GM19023 (cell line): Measurements from ENCODE around the gene ADAD2.

Experiments used
- ATAC-seq: cut with Tn5 transposase; IDR thresholded peaks from one replicate; pipeline ENCODE4 v1.9.1; 2021; ENCODE audit warnings: mild to moderate bottlenecking, moderate library complexity; ENCODE audit not compliant: unreplicated experiment

Gene ADAD2

DNA sequence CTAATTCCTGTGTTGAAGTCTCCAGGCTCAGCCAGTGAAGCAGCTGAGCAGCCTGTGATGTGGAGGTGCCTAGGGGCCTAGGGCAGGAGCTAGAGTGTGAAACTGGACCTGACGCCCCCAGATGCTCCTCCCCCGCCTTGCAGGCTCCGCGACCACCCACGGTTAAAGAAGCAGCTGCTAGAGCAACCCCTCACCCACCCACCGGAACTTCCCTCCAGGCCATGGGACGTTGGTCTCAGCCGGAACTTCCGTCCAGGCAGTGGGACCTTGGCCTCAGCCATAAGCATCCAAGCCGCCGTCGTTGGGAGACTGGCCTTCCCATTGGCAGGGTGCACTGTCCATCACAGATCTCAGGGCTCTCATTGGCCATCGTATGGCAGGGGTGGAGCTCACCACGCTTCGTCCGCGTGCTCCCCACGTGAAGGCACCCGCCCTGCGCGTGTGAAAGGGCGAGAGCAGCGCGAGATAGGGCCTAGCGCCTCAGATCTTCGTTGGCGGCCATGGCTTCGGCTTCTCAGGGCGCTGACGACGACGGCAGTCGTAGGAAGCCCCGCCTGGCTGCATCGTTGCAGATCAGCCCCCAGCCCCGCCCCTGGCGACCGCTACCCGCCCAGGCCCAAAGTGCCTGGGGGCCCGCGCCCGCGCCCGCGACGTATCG, at the start of gene ADAD2:
TSS of gene ADAD2 (plus strand) at position 427 of the 658 bp plus-strand sequence. CDS start at position 501, 74 bp downstream.
- no peak for ATAC-seq

DNA sequence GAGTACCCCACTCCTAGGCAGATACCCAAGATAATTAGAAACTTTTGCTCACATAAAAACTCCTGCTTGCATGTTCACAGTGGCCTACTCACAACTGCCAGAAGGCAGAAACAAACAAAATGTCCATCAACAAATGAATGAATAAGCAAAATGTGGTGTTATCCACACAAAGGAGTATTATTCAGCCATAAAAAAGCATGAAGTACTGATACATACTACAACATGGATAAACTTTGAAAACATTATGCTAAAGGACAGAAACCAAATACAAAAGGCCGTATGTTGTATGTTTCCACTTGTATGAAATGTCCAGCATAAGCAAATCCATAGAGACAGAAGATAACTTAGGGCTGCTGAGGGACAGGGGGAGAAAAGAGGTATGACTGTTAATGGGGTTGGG, 47.9 kb upstream of the ADAD2 start:
- ATAC-seq = no peak

DNA sequence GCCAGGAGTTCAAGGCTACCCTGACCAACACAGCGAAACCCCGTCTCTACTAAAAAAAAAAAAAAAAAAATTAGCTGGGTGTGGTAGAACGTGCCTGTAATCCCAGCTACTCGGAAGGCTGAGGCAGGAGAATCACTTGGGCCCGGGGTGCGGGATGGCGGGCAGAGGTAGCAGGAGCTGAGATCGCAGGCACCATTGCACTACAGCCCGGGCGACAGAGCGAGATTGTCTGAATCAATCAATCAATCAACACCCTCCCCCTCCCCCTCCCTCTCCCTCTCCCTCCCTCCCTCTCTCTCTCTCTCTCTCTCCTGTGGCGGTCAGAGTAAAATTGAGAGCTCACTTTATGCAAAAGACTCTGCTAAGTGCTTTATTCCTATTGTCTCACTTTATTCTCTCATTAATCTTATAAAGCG, 47.2 kb upstream of the ADAD2 start:
- no peak for ATAC-seq

- peak; percentile 29 for ATAC-seq
Observed at GRCh38 chr16:84144209-84144858, 46.6 kb upstream of the ADAD2 start.

GRCh38 chr16:84144859-84145639, 45.9 kb upstream of the ADAD2 start, which contains the start of the genes DNAAF1 and HSDL1:
Gene DNAAF1, plus strand, starts transcription at chr16:84145308. Its CDS starts 133 bp downstream, at chr16:84145441.
Gene HSDL1, minus strand, starts transcription at chr16:84145177. Its CDS starts 13,856 bp downstream, at chr16:84131321.
- peak; percentile 83 for ATAC-seq

- ATAC-seq = no peak
Observed at GRCh38 chr16:84150926-84151325, 40.0 kb upstream of the ADAD2 start.

- ATAC-seq = no peak
Observed at GRCh38 chr16:84153660-84154214, 37.2 kb upstream of the ADAD2 start.

DNA sequence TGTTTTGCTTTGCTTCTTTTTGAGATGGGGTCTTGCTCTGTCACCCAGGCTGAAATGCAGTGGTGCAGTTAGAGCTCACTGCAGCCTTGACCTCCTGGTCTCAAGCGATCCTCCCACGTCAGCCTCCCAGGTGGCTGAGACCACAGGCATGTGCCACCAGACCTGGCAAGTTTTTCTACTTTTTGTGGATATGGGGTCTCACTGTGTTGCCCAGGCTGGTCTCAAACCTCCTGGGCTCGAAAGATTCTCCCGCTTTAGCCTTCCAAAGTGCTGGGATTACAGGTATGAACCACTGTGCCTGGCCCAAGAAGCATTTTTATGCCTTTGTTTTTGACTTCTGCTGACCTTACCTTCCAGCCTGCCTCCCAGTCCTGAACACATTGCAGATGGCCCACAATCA, 35.7 kb upstream of the ADAD2 start:
- ATAC-seq = no peak

- no peak for ATAC-seq
Observed at GRCh38 chr16:84155771-84156170, 35.2 kb upstream of the ADAD2 start.

DNA sequence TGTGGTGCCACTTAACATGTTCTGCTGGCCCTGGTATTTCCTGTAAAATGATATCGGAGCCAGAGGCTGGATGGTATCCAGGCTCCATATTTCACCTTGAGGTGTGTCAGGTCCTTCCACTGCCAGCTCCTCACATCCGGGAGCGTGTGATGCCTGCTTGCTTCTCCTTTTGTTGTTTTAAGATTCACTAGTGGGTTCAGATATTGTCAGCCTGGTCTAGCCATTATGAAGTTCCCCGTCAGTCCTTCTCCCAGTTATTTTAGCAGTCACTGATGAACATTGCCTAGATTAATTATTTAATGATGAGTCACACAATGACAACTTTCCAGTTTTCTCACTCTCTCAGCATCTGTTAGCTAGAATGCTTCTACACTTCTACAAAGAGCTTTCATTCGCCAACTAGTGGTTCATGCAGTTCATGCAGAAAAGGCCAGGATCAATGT, 34.6 kb upstream of the ADAD2 start:
- no peak for ATAC-seq

DNA sequence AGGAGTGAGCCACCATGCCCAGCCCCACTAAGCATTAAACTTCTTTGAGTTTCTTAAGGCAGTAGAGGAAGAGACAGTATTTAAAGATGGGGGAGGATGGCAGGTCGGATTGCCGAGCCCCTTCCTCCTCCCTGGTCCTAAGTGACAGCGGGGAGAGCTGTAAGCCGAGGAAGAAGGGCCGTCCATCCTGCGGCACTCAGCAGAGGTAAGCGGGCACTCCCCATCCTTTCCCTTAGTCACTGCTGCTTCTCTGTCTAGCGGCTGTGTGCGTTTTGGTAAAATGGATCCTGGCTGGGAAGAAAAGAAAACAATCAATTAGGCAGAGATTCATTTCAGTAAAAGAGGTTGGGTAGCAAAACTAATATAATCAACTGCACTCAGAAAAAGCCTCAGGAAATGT, 31.9 kb upstream of the ADAD2 start:
- no peak for ATAC-seq

- ATAC-seq = no peak
Observed at GRCh38 chr16:84159800-84160199, 31.2 kb upstream of the ADAD2 start.

GRCh38 chr16:84161037-84161436, 29.9 kb upstream of the ADAD2 start:
- ATAC-seq = no peak

- no peak for ATAC-seq
Observed at GRCh38 chr16:84161801-84162200, 29.2 kb upstream of the ADAD2 start.

DNA sequence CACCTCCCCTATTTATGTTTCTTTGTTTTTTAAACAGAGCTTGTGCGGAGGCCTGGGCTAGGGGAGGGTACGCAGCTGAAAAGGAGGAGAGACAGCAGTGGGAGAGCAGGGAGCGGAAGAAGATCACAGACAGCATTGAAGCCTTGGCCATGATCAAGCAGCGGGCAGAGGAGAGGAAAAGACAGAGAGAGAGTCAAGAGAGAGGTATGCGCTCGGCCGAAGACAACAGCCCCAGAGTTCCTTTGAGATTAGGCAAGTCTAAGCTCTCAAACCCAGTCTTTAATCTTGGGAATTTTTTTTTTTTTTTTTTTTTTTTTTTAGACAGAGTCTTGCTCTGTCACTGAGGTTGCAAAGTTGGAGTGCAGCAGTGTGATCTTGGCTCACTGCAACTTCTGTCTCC, 25.2 kb upstream of the ADAD2 start:
- no peak for ATAC-seq

- ATAC-seq = no peak
Observed at GRCh38 chr16:84166796-84167695, 23.9 kb upstream of the ADAD2 start.

GRCh38 chr16:84169765-84170310, 21.1 kb upstream of the ADAD2 start:
- no peak for ATAC-seq

GRCh38 chr16:84174396-84174795, 16.6 kb upstream of the ADAD2 start:
- ATAC-seq = no peak

- peak; percentile 84 for ATAC-seq
Observed at GRCh38 chr16:84175350-84176081, 15.4 kb upstream of the ADAD2 start.
